ENCODE results near the gene C16orf46. TPM values are rescaled to one million over a fixed set of nuclear protein-coding genes. Genes with fewer than 3 reads are reported as not detected.

Gene C16orf46
- total and polyA plus RNA-seq, 9 of the 15 experiments (the other 6 are each of a cell fraction or from before 2014, with no cell fraction given) = 0.10 to 0.98 (median 0.41) TPM; not detected in 1

DNA sequence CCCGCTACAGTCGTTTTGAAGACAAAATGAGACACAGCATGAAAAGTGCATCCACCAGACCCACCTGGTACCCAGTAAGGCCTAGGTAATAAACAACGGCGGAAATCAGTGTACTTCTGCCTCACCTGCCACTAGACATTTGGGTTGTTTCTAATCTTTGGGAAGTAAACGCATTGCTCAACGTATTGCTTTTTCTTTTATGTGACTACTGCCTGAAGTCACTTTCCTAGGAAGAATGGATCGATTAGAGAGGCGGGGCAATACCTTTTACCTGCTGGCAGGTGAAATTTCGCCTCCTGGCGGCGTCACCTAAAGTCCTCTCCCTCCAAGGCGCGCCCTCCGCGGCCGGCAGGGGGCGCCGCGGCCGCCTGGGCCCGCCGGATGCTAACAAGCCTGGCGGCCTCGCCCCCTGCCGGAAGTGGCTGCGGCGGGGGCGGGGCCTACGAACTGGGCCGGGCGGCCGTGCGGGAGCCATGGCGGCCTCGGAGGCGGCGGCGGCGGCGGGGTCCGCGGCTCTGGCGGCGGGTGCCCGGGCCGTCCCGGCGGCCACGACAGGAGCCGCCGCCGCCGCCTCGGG lies 41.6 kb downstream of the C16orf46 start, which contains the start of gene ATMIN (continued):
- TF ChIP-seq ARID1B (IDR thresholded peaks at IDR 0.05) (no peak), TAL1 (IDR thresholded peaks at IDR 0.05) (no peak), MYBL2 (IDR thresholded peaks at IDR 0.05; ENCODE audit: low read depth) (no peak), MYBL2 (CRISPR knock-in tag; IDR thresholded peaks at IDR 0.05; ENCODE audit: borderline replicate concordance) (no peak), HNRNPH1 (optimal IDR thresholded peaks at IDR 0.05; ENCODE audit: low read depth, low read length) (no peak), SETDB1 (IDR thresholded peaks at IDR 0.05; ENCODE audit: low read length) (no peak), E4F1 (CRISPR knock-in tag; IDR thresholded peaks at IDR 0.05; ENCODE audit: borderline replicate concordance) (no peak), DIDO1 (tag; IDR thresholded peaks at IDR 0.05; ENCODE audit: low read depth) (no peak), ZNF263 (CRISPR knock-in tag; IDR thresholded peaks at IDR 0.05; ENCODE audit: borderline replicate concordance) (no peak), ARID2 (IDR thresholded peaks at IDR 0.05) (no peak), ZNF318 (IDR thresholded peaks at IDR 0.05; ENCODE audit: borderline replicate concordance in 1 of 2, low read depth in 1 of 2) (no peak)
- TF ChIP-seq, protein P1, sequence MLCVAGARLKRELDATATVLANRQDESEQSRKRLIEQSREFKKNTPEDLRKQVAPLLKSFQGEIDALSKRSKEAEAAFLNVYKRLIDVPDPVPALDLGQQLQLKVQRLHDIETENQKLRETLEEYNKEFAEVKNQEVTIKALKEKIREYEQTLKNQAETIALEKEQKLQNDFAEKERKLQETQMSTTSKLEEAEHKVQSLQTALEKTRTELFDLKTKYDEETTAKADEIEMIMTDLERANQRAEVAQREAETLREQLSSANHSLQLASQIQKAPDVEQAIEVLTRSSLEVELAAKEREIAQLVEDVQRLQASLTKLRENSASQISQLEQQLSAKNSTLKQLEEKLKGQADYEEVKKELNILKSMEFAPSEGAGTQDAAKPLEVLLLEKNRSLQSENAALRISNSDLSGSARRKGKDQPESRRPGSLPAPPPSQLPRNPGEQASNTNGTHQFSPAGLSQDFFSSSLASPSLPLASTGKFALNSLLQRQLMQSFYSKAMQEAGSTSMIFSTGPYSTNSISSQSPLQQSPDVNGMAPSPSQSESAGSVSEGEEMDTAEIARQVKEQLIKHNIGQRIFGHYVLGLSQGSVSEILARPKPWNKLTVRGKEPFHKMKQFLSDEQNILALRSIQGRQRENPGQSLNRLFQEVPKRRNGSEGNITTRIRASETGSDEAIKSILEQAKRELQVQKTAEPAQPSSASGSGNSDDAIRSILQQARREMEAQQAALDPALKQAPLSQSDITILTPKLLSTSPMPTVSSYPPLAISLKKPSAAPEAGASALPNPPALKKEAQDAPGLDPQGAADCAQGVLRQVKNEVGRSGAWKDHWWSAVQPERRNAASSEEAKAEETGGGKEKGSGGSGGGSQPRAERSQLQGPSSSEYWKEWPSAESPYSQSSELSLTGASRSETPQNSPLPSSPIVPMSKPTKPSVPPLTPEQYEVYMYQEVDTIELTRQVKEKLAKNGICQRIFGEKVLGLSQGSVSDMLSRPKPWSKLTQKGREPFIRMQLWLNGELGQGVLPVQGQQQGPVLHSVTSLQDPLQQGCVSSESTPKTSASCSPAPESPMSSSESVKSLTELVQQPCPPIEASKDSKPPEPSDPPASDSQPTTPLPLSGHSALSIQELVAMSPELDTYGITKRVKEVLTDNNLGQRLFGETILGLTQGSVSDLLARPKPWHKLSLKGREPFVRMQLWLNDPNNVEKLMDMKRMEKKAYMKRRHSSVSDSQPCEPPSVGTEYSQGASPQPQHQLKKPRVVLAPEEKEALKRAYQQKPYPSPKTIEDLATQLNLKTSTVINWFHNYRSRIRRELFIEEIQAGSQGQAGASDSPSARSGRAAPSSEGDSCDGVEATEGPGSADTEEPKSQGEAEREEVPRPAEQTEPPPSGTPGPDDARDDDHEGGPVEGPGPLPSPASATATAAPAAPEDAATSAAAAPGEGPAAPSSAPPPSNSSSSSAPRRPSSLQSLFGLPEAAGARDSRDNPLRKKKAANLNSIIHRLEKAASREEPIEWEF (CRISPR knock-in tag; IDR thresholded peaks at IDR 0.05) = no peak
